IPS-NIHi7 (cell line): ENCODE measurements around the gene PDSS2.

Experiments used
- DNase-seq: peaks from one replicate; pipeline ENCODE4 v3.0.0; 2012; ENCODE audit warnings: mixed read lengths; ENCODE audit errors: extremely low spot score

The PDSS2 gene

DNA sequence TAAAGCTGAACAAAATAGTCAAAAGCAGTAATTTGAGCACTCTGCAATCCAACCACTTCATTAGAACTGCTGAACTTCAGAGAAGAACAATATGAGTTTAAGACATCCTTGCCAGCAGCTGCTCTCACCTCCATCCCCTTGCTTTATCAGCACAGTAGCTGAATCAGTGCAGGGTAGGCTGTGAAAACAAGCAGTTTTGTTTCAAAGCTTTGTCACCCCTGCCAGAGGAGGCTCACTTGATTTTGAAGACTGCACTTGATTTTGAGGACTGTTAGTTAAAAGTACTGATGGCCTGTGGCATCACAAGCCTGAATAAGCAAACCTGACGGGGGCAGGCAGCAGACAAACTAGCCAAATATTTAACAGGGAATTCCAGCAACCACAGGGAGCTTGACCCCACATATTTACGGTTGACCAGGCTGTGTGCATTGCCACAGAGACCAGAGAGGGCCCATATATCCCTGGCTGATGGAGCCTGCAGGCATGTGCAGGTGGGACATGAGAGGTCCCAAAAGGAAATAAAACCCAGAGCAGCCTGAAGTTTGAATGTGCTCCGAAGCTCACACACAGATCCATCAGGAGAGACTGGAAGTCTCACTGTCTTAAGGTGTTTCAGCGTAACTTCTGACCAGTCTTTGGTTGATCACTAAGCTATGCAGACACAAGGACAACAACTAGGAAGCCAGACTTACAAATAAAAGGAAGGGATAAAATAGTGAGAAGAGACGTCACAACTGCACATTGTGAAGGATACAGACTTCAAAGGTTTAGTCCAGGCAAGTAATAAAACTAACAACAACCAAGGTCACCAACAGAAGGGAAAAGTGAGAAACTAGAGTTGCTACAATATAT lies 97.4 kb downstream of the PDSS2 start:
- peak; percentile 18 for DNase-seq

DNA sequence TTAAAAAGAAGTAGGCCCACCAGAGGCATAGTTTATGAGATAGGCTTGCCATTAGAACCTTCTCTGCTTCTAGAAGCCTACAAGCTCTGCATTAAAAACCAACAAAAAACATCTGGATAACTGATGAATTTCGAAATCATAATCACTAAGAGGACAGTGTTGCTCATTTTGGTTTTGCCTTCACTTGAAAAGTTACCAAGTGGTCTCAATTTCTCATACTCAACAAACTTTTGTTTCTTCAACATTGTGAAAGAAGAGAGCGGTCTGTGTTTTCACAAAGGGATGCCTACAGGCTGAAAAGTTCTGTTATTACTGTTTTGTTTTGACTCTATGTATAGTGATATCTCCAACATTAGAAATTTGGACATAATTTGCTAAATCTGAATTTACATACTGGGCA lies 98.9 kb downstream of the PDSS2 start:
- no peak for DNase-seq

DNA sequence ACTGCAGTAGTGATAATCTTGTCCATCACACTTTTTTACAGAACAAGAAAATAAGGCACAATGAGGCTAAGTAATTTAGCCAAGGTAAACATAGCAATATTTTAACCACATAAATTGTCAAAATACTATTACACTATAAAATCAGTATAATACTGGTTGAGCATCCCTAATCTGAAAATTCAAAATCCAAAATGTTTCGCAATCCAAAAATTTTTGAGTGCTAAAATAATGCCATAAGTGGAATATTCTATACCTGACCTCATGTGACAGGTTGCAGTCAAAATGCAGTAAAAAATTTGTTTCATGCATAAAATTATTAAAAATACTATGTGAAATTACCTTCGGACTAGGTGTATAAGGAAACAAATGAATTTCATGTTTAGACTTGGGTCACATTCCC lies 101.5 kb downstream of the PDSS2 start:
- DNase-seq = no peak

DNA sequence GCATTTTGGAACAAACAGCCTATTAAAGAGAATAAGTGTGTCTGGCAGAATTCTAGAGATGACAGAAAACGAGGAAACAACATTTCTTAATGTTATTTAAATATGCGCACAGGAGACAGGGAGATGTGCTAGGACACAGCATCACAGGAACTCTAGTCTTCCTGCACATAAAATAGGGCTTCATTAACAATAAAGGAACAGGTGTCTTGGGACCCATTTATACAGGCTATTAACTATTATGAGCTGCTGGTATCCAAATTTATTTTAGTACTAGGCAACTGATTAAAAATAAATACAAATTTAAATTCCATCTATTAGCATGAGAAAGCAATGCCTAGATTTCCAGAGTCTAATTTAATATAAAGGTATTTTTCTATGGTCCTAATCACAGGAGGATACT lies 102.3 kb downstream of the PDSS2 start:
- DNase-seq = no peak

DNA sequence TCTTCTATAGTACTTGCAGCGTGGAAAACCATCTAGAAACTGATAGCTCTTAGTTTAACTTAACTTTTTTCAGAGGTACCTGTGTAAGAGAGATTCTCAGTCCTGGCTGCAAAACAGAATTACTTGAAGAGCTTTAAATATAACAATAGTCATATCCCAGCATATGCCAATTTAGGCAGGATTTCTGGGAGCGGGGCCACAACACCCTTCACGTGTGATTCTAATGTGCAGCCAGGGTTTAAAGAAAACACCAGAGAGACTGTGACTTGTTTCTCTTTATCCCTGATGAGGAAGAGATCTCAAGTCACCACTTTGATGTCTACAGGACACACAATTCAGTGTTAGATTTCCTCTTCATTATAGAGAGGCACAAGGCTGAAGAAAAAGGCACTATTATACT lies 103.7 kb downstream of the PDSS2 start:
- no peak for DNase-seq

DNA sequence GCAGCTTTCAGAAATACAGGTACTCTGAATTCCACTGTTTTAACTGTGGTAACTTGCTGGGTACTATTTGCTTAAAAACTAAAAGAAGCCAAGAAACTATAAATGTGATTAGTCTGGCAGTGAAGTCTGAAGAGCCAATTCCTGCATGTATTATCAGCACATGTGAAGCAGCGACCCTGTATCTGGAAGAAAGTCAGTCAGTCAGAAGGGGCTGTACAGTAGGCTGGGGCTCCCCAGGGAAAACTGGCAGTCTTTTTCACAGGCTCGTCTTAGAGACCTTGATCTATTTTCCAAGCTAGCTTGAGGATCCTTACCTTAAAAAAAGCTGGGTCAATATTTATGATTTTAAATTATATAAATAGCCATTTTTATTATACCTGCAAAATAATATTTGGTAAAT lies 104.9 kb downstream of the PDSS2 start:
- DNase-seq = no peak

DNA sequence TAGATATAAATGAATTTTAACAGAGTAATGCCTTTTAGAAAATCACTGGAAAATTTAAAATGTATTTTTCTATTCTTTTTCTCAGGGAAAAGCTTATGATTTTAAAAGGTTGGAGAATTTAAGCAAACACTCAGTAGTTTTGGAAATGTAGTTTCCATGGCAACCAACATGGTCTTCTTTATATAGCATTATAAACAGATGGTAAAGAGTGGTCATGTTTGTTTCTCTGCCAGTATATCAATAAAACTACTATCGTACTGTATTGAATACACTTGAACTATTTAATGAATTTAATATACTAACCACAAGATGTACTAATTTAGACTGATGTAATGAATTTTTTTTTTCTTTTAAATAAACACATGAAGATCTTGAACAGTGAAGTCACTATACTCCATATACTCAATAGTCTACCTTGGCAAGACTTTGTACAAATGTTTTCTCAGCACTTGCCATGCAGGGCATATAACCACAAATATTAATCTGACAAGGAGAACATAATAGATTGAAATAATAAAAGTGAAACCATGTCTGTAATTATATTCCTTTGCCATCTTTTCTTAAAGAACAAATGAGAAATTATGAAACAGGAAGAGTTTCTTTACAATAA lies 105.5 kb downstream of the PDSS2 start:
- DNase-seq = no peak

DNA sequence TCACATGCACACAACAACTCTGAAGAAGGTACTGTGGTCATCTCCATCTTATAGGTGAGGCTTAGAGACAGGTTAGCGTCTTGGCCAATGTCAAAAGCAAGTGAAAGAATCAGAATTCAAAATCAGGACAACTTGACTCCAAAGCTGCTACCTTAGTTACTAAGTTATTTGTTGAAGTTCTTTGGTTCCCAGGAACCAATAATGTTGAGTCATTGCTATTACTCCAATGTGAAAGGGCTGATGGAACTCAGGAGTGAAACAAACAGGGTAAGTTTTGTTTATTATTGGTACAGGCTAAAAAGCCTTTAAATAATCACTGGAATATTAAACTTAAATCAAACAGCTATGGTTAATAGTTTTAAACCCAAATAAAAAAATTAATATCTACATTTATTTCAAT lies 111.1 kb downstream of the PDSS2 start:
- DNase-seq = no peak

DNA sequence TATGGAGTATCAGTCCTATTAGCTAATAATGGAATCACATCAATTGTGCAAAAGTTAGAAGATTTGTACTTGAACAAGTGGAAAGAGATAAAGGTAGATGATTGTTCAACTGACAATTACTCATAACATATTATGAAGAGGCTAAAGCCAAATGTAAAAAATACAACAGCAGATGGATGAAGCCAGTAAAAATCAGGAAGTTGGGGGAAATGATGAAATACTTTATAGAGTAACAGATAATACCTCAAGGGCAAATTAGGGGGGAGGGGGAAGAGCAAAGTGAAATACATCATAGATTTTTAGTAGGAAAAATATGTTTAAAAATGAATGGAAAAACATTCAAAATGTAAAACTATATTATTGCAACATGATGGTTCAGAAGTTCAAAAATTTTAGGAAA lies 114.0 kb downstream of the PDSS2 start:
- DNase-seq = no peak

DNA sequence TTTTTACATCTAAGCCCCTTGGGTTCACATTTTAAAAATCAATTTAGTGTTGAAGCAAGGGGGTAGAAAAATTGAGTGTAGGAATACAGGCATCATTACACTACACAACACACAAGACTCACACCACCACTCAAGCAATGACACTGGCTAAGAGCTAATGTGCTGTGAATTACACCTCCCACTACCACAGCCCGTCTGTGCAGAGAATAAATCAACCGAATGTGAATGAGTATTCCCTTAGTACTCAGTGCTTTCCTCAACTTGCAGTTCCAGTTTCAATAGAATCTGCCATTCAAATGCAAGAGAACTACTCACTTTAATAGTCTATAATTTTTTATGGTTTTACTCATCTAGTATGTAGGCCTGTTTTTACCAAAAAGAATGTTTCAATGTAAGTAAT lies 114.4 kb downstream of the PDSS2 start:
- DNase-seq = no peak

DNA sequence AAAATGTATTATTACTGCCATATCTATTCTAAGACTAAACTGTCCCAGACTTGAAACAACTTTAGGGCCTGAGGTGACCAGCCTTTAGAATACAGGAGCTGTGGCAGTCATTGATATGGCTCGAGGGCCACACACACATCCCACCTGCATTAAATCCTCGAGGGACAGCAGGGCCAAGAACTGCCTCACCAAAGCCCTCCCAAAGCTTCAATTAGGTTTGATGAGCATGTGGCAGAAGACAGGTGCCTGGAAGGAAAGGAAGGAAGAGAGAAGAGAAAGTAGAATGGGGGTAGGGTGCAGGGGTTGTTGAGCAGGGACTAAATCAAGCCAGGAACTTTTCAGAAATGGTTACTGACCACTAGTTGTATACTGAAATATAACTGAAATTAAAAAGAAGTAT lies 115.0 kb downstream of the PDSS2 start:
- no peak for DNase-seq

DNA sequence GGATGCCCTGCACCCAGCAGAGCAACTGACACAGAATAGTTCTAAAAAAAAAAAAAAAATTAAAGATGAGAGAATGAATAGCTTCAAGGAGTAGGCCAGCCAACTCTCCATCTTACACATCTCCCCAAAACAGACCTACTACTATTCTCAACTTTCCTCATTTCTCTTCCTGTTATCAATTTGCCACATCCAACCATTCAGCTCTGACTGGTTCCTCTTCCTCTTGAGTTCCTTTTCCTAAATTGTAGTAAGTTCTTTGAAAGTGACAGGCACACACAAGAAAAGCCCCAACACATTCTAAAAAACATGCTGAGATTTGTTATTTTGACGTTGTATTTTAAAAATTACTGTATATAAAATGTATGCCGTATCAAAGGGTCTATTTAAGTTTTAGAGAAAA lies 117.2 kb downstream of the PDSS2 start:
- no peak for DNase-seq

DNA sequence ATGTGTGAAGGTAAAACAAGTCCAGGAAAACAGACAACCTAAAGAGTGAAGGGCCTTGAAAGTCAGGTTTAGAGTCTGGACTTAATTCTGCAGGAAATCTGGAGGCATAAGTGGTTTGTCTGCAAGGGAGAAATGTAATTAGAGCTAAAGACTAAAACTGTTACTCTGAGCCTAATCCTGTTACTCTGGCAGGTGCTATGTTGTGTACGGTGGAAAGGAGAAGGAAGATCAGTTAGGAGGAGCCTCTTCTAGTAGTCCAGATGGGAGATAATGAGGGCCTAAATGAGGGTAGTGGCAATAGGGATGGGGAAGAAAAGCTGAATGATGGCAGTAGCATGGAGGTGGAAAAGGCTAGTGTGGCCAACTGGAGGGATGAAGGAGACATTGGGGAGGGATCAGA lies 118.5 kb downstream of the PDSS2 start:
- no peak for DNase-seq

DNA sequence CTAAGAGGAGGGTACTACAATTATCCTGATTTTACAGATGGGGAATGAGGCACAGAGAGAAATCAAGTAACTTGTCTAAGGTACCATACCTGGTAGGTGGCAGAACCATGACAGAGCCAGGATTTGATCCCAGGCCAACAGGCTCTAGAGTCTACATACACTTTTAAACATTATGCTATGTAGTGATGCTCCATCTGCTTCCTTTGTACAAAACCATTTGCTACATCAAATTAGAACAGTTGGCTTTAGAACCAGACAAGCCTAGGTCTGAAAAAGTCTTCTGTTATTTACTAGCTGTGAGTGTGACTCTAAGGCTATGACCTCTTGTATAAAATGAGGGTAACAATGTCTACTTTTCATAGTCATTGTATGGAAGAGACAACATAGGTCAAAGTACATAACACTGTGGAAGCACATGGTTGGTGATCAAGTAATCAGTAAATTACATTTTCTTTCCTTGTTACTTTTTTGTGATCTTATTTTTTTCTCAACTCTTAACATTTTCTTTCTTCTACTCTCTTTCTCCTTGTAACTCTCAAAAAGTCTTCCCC lies 122.1 kb downstream of the PDSS2 start:
- no peak for DNase-seq

DNA sequence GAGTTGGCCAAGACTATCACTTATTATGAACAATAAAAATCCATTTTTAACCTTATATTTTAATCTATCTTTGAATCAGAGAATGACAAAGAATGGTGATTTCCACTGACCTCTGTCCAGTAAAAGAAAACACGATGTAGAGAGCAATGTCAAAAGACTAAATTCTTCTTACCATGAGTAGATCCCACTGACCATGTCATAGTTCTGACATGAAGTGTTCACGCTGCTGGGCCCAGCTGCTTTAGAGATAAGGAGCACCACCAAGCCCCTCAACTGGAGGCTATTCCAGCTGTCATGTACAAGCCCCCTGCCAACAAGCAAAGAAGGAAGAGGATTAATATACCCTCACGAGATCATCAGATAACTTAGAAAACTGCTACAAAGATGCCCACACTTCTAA lies 125.3 kb downstream of the PDSS2 start:
- DNase-seq = no peak

DNA sequence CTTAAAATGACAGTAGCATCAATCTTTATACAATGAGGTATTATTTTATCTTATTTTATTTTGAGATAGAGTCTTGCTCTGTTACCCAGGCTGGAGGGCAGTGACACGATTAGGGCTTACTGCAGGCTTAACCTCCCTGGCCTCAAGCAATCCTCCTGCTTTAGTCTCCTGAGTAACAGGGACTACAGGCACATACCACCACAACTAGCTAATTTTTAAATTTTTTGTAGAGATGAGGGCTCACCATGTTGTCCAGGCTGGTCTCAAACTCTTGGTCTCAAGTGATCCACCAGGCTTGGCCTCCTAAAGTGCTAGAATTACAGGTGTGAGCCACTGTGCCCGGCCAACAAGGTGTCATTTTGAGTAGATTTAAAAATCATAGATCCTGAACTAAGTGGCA lies 125.9 kb downstream of the PDSS2 start:
- no peak for DNase-seq

DNA sequence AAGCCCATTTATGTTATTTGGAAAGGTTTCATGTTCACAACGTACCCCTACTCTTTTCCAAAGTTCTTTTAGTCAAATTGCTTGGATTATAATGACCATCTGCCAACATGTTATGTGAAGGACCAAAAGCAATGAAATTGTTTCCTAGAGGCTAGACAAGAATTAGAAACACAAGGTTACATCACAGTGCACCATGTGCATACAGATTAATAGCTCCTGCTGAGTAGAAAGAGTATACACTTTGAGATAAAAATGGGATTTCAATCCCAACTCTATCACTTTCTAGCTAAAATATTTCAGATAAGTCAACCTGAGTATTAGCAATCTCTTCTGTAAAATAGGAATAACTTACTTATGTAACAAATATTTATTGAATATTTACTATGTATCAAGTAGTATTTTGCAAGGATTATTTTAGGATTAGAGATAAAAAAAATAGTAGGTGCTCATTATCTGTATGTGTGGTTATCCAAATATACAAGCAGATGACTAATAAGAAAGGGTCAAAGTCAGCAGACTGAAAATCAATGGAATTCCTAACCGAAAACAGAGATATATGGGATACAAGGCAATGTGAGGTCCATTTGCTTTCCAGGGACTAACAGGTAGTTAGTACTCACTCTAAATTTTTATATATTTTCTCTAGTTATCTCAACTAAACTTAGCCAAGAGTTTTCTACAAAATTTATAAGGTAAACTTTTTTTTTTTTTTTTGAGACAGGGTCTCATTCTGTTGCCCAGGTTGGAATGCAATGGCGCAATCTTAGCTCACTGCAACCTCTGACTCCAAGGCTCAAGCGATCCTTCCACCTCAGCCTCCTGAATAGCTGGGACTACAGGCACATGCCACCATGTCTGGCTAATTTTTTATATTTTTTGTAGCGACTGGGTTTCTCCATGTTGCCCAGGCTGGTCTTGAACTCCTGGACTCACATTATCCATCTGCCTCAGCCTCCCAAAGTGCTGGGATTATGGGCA lies 127.7 kb downstream of the PDSS2 start:
- DNase-seq = no peak

DNA sequence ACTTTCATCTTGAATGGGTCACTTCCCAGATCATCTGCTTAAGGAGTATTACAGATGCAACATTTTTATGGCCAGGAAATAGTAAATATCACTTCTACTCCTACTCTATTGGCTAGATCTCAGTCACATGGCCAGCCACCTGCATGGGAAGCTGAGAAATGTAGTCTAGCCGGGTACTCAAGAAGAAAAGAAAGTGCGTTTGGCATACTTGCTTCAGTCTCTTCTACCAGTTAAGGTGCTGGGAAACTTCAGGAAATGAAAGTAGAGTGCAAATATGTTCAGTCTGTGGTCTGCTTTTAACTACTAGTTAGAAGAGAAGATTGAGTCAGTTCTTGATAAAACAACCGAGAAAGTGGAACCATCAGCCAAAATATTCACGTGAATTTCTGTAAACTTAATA lies 129.2 kb downstream of the PDSS2 start:
- no peak for DNase-seq

DNA sequence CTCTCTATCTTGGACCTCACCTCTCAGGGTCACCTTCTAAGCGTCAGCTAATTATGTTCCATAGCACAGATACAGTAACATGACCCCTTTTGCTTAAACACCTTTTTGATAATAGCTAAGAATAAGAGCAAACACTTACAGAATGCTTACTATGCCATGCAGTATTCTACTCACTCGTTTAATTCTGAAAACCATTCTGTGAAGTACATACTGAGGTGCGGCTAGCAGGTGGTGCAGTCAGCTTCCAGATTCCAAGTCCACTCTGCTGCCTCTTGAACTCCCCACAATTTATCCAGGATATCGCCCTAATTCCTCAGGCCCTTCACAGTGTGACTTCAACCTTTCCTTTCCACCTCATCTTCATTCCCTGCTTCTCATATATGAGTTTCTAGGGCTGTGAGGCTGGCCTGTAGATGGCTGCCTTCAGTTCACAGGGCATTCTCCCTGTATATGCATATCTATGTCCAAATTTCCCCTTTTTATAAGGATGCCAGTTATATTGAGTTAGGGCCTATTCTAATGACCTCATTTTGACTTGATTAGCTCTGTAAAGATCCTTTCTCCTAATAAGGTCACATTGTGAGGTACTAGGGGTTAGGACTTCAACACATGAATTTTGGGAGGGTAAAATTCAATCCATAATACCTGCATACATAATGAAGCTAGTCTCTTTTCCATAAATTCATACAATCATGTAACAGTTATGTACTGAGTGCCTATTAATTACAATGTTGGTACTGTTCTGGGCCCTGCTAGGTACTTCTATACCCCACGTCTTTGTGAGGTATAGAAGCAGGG lies 130.1 kb downstream of the PDSS2 start:
- DNase-seq = no peak

DNA sequence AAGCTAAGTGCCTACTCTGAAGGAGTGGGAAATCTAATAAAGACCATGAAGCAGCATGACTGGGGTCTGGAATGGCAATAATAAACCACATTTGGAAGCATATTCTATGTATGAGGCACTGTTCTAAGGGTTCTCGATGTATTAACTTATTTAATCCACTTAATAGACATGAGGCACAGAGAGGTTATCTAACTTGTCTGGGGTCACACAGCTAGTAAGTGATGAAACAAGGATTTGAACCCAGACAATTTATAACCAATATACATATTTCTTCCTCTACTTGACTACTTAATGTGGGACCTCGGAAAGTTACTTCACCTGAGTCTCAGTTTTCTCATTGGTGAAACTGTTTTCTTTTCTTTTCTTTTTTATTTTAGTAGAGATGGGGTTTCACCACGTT lies 131.3 kb downstream of the PDSS2 start:
- DNase-seq = no peak

DNA sequence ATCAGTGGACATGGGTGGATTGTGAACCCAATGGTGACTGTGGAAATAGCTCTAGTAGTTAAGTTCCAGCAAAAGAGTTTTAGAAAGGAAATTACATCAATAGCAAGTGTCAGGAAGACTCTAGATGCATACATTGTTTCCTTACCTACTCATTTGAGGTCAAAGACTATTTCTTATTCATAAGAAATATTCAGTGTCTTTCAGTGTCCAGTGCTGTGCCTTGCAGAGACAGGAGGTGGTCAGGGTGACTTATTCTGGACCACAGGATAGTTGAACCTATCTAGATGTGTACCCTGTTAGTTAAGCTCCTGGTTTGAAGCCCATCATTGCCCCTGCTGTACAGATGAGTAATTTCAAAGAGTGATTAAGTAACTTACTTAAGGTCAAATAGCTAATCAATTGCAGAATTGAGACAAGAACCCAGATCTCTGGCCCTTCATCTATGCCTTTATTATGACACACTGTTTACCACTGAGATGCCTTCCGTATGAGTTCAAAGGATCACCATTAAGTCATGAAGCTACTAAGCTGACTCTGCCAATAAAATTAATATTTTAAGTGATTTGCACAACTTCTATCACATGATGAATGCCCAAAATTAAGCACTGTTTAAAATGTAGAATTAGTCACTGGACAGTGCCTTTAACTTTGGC lies 136.1 kb downstream of the PDSS2 start:
- no peak for DNase-seq
